Measurements from ENCODE around the gene GTF3C1.

The GTF3C1 gene

GRCh38 chr16:27596411-27596810 lies 46.7 kb upstream of the GTF3C1 start:
- Histone ChIP-seq H3K79me2 (peaks cover 3% of the 10 kb centered on the region), H2AFZ (no peak overlapping the region), H3K27me3 (ENCODE audit: control insufficient read depth, insufficient read depth, low read length) (no peaks in the 10 kb centered on the region), H3K4me3 (ENCODE audit: low read depth, low read length) (no peak overlapping the region), H3K4me2 (ENCODE audit: low read length) (no peak overlapping the region), H3K36me3 (ENCODE audit: control insufficient read depth, insufficient read depth, low read length) (no peaks in the 10 kb centered on the region), H3K9ac (no peak overlapping the region), H3K9me3 (ENCODE audit: control insufficient read depth, low read length) (no peaks in the 10 kb centered on the region), H3K27ac (no peak overlapping the region), H3K4me1 (no peaks in the 10 kb centered on the region)
- no peak for TF ChIP-seq CTCF (IDR thresholded peaks at IDR 0.05)

- Histone ChIP-seq H3K27me3 (ENCODE audit: control insufficient read depth, insufficient read depth, low read length) (no peaks in the 10 kb centered on the region), H3K79me2 (peaks cover 3% of the 10 kb centered on the region), H2AFZ (no peak overlapping the region), H3K4me2 (ENCODE audit: low read length) (no peak overlapping the region), H3K9ac (no peak overlapping the region), H3K4me1 (no peaks in the 10 kb centered on the region), H3K36me3 (ENCODE audit: control insufficient read depth, insufficient read depth, low read length) (no peaks in the 10 kb centered on the region), H3K9me3 (ENCODE audit: control insufficient read depth, low read length) (no peaks in the 10 kb centered on the region), H3K4me3 (ENCODE audit: low read depth, low read length) (no peak overlapping the region), H3K27ac (no peak overlapping the region)
- no peak for TF ChIP-seq CTCF (IDR thresholded peaks at IDR 0.05)
Observed at GRCh38 chr16:27595993-27596392, 46.3 kb upstream of the GTF3C1 start.

GRCh38 chr16:27595475-27595874 lies 45.8 kb upstream of the GTF3C1 start:
- Histone ChIP-seq H3K27me3 (ENCODE audit: control insufficient read depth, insufficient read depth, low read length) (no peaks in the 10 kb centered on the region), H3K9ac (no peak overlapping the region), H3K9me3 (ENCODE audit: control insufficient read depth, low read length) (no peaks in the 10 kb centered on the region), H3K4me2 (ENCODE audit: low read length) (no peak overlapping the region), H3K27ac (no peak overlapping the region), H2AFZ (no peak overlapping the region), H3K79me2 (peaks cover 3% of the 10 kb centered on the region), H3K4me1 (no peaks in the 10 kb centered on the region), H3K4me3 (ENCODE audit: low read depth, low read length) (no peak overlapping the region), H3K36me3 (ENCODE audit: control insufficient read depth, insufficient read depth, low read length) (no peaks in the 10 kb centered on the region)
- TF ChIP-seq CTCF (IDR thresholded peaks at IDR 0.05) = no peak

GRCh38 chr16:27591837-27592236 lies 42.1 kb upstream of the GTF3C1 start:
- H3K27ac ChIP-seq = no peak overlapping the region
- H3K36me3 ChIP-seq (ENCODE audit: control insufficient read depth, insufficient read depth, low read length) = no peaks in the 10 kb centered on the region
- no peak overlapping the region for H3K4me2 ChIP-seq (ENCODE audit: low read length)
- H3K9ac ChIP-seq = no peak overlapping the region
- H3K4me3 ChIP-seq (ENCODE audit: low read depth, low read length) = no peak overlapping the region
- TF ChIP-seq CTCF (IDR thresholded peaks at IDR 0.05) = no peak
- H3K4me1 ChIP-seq = no peaks in the 10 kb centered on the region
- H3K79me2 ChIP-seq = peaks cover 3% of the 10 kb centered on the region
- H3K9me3 ChIP-seq (ENCODE audit: control insufficient read depth, low read length) = no peaks in the 10 kb centered on the region
- H2AFZ ChIP-seq = no peak overlapping the region
- H3K27me3 ChIP-seq (ENCODE audit: control insufficient read depth, insufficient read depth, low read length) = no peaks in the 10 kb centered on the region

GRCh38 chr16:27588057-27588456 lies 38.3 kb upstream of the GTF3C1 start:
- H3K9ac ChIP-seq = no peak overlapping the region
- H3K79me2 ChIP-seq = no peaks in the 10 kb centered on the region
- H3K36me3 ChIP-seq (ENCODE audit: control insufficient read depth, insufficient read depth, low read length) = no peaks in the 10 kb centered on the region
- H3K27ac ChIP-seq = no peak overlapping the region
- H2AFZ ChIP-seq = no peak overlapping the region
- no peak overlapping the region for H3K4me2 ChIP-seq (ENCODE audit: low read length)
- no peaks in the 10 kb centered on the region for H3K4me1 ChIP-seq
- no peak overlapping the region for H3K4me3 ChIP-seq (ENCODE audit: low read depth, low read length)
- TF ChIP-seq CTCF (IDR thresholded peaks at IDR 0.05) = no peak
- H3K9me3 ChIP-seq (ENCODE audit: control insufficient read depth, low read length) = no peaks in the 10 kb centered on the region
- H3K27me3 ChIP-seq (ENCODE audit: control insufficient read depth, insufficient read depth, low read length) = no peaks in the 10 kb centered on the region
